Germinal center (tissue), 1 donor: ENCODE data around the gene GNB5.
A peak's percentile ranks its signal among the peaks of the same experiment; 100 is the strongest.
"Not testable (repeated sequence)": the region's sequence is repeated elsewhere in the genome, so short reads cannot be mapped to it uniquely, and the experiment has no call there.

Experiments used
- DNase-seq: peaks from one replicate; pipeline ENCODE4 v3.0.0; 2012; ENCODE audit warnings: mixed read lengths, low spot score

The GNB5 gene

GRCh38 chr15:52165494-52166131 lies 25.6 kb downstream of the GNB5 start:
- not testable (repeated sequence) for DNase-seq

DNA sequence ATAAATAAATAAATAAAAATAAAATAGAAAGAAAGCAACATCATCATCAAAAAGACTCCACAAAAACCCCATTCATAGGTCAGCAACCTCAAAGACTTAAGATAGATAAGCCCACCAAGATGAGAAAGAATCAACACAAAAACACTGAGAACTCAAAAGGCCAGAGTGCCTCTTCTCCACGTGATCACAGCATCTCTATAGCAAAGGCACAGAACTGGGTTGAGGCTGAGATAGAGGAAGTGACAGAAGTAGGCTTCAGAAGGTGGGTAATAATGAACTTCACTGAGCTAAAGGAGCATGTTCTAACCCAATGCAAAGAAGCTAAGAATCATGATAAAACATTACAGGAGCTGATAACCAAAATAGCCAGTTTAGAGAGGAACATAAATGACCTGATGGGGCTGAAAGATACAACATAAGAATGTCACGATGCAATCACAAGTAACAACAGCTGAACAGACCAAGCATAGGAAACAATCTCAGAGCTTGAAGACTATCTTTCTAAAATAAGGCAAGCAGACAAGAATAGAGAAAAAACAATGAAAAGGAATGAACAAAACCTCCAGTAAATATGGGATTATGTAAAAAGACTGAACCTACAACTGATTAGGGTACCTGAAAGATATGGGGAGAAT lies 26.4 kb downstream of the GNB5 start:
- DNase-seq, result peak; percentile 27

DNA sequence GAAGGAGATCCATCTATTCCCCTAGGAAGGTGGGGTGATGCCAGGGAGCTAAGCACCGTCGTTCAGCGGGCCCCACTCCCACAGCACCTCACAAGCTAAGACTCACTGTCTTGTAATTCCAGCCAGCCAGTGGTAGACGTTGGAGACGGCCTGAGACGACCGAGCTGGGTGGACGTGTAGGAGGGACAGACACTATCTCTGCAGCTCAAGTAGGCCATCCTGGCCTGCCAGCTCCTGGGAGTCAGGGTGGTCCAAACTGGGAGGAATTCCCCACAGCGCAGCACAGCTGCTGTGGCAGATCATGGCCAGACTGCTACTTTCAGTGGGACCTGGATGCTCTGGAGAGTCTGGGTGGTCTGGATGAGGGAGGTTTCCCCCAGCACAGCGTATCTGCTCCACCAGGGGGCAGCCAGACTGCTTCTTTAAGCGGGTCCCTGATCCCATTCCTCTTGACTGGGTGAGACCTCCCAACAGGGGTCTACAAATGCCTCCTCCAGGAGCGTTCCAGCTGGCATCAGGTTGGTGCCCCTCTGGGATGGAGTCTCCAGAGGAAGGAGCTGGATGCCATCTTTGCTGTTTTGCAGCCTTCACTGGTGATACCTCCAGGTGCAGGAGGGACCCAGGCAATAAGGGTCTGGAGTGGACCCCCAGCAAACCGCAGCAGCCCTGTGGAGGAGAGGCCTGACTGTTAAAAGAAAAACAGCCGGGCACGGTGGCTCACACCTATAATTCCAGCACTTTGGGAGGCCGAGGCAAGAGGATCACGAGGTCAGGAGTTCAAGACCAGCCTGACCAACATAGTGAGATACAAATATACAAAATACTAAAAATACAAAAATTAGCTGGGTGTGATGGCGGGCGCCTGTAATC lies 27.6 kb downstream of the GNB5 start:
- DNase-seq, result no peak

- DNase-seq, result no peak
These were observed 28.3 kb downstream of the GNB5 start for GRCh38 chr15:52162876-52163275.

GRCh38 chr15:52162260-52162659 lies 28.9 kb downstream of the GNB5 start:
- no peak for DNase-seq

- DNase-seq, result no peak
These were observed 29.7 kb downstream of the GNB5 start for GRCh38 chr15:52161406-52161966.

GRCh38 chr15:52159645-52160044 lies 31.5 kb downstream of the GNB5 start:
- no peak for DNase-seq

DNA sequence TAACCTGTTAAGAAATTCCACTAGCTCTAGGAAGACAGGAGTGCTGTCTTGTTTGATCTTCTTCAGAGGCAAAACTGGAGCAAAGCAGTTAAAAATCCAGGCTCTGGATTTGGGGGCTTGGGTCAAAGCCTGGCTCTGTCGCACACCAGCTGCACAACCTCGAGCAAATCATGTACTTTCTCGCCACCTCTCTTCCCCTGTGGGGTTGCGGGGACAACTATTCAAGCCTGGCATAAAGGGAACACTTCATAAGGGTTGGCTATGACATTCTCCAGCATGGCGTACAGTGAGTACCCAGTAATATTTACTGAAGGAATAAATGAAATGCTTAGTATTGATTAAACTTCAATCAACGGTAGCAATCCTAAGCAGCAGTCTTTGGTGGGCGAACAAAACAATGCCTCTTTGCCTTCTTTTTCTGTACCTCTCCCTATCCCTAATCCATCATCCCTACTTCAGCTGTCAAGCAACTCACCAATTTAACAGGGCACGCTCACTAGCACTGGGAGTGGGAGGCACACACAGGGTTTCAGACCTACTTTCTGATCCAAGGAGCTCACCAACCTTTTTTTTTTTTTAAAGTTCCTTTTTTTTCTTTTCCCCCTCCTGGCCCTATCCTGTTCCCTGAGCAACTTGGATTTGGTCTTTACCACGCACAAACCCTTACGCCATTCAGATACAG lies 33.0 kb downstream of the GNB5 start:
- no peak for DNase-seq

- no peak for DNase-seq
These were observed 35.3 kb downstream of the GNB5 start for GRCh38 chr15:52155878-52156277.

GRCh38 chr15:52154896-52155865 lies 36.0 kb downstream of the GNB5 start:
- DNase-seq, result no peak

DNA sequence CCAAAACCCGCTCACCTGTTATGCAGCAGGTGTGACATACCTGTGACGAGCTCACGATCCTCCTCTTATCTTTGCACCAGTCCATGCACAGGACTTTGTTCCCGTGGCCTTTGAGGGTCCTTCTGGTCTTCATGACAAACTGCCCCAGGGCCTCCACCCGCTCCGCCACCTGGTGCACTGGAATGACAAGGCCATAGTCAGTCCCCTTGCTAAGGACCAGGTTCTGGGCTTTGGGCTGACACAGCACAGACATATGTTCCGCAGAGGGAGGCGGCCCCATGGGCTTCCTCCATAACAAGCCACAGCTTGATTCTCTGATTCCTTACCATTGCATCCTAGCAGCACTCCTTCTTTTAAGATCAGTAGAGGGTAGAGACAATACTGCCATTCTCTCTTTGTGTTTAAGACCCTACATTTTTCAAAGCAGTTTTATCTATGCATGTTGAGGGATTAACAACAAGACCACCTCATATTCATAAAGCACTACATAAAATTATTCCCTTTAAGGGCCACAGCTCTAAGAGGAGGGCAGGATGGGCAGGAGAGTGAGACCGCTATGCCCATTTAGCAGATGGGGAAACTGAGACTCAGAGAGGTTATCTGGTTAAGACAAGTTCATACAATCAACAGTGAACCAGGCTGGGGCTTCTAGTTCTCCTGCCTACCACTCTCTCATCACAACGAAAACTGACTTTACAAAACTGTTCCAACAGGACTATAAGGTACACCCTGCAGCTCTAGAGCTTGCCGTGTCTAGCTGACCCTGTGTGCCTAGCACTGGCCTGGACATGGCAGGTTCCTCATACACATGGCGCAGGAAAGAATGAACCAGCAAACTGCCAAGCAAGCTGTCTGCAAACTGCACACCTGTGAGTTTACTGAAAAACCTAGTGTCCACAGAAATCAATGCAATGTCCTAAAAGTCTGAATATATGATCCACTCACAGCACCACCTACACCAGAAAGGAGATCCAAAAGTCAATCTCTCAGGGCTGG lies 37.0 kb downstream of the GNB5 start:
- no peak for DNase-seq

DNA sequence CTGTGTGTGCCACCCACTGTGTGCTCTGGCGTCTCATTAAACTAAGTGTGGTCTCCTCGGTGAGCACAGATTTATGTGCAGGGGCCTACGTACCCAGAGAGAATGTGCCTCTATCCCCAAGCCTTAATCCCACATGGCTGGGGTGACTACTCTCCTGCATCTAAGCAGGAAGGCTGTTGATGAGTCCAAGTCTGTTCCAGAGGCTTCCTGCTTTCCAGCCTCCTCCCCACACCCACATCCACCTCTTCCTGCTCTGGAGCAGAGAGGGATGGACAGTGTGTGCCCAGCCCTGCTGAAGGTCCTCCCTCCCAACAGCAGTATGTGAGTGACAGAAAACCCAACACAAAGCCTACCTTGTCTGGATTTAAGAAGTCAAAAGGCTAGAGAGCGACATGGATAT lies 39.8 kb downstream of the GNB5 start:
- DNase-seq, result no peak

GRCh38 chr15:52150871-52151270 lies 40.3 kb downstream of the GNB5 start:
- DNase-seq, result peak; percentile 72

DNA sequence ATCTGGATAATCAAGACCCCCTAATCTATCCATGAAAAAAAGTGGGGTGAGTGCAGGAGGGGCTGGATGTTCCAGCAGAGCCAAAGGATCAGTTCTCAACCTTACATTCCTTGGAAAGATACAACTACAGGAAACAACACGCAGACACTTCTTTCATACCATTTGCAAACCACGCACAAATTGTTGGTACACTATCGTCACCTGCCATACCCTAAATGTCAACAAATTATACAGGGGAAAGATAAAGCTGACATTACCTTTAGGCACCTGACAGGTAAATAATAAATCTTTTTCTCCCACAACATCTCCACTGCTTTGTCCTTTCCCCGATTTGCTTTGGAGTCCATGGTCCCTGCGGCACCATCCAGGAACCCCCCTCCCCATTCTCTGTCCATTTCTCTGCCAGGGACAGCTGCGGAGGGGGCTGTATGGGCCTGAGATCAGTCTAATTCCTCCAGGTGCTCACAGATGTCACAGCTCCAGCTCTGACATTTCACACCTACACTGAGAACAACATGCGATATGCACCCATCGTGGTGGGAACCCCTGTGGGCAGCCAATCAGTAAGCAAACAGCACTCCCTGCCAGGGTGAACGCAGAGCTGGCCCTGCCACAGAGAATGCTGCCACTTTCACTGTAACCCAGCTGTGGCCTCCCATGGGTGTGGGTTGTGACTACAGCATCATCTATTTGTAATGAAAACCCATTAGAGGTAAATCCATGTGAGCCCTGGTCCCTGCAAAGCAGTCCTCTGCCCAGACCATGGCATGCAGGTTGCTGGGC lies 41.0 kb downstream of the GNB5 start:
- peak; percentile 22 for DNase-seq

DNA sequence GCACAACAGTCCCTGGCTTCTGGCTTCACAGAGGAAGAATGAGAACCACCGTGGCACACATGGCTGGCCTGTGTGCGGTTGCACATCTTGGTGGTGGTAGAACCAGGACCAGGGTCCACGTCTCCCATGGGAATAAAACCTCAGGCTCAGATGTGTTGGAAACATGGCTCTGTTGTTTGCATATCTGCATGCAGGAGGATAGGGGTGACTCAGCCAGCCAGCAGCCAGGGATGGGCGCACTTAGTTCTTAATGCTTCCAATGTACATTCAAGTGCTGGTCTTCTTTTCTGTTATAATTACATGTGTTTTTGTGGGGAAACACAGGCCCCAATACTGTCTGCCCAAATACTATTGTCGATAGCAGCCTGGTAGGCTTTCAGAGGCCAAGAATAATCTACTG lies 42.8 kb downstream of the GNB5 start:
- no peak for DNase-seq

GRCh38 chr15:52146776-52147175 lies 44.4 kb downstream of the GNB5 start:
- no peak for DNase-seq

DNA sequence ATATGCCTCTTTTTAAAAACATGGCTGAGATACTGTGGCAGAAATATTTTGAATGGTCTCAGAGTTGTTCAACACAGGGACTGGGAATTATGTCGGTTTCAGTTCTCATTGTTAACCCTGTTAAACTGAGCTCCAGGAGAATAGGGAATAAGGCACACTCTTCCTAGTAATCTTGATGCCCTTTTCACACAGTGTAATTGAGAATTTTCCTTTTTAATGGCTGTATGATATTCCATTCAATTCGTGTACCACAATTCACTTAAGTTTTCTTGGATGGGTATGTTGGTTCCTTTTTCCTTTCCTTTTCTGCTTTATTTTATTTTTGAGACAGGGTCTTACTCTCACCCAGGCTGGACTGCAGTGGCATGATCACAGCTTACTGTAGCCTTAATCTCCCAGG lies 44.9 kb downstream of the GNB5 start:
- DNase-seq, result no peak

DNA sequence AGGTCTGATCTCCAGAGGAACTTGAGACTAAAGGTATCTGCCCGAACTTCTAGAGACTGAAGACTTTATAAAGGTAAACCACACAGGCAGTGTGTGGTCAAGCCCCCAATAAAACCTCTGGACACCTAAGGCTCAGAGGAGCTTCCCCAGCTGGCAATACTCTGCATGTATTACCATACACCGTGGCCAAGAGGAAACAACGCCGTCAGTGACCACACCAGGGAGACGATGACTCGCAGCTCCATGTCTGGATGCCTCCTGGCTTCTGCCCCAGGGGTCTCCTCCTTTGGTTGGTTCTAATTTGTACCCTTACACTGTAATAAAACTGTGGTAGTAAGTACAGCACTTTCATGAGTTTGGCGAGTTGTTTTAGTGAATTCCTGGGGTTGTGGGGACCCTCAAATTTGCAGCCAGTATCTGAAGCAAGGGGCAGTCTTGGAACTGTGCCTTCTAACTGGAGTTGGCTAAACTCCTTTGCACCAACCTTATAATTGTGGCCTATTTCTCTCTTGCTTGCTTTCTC lies 46.5 kb downstream of the GNB5 start:
- DNase-seq, result no peak

GRCh38 chr15:52143873-52144272 lies 47.3 kb downstream of the GNB5 start:
- DNase-seq, result no peak
